Activated T-cell treated with anti-CD3 and anti-CD28 coated beads for 48 hours (primary cell): ENCODE measurements around the gene BTBD7.
"Not testable (repeated sequence)": the region's sequence is repeated elsewhere in the genome, so short reads cannot be mapped to it uniquely, and the experiment has no call there.

Experiments
- DNase-seq: peaks from one replicate; pipeline ENCODE4 v3.0.0-alpha.2; 2020; ENCODE audit warnings: low read depth

Gene BTBD7

GRCh38 chr14:93246534-93246933 lies 86.3 kb downstream of the BTBD7 start:
- DNase-seq = no peak

- no peak for DNase-seq
These were observed 86.9 kb downstream of the BTBD7 start for GRCh38 chr14:93245764-93246420.

GRCh38 chr14:93240678-93241000 lies 92.2 kb downstream of the BTBD7 start:
- no peak for DNase-seq

- DNase-seq = no peak
These were observed 92.8 kb downstream of the BTBD7 start for GRCh38 chr14:93239869-93240677.

GRCh38 chr14:93234798-93235197 lies 98.0 kb downstream of the BTBD7 start:
- no peak for DNase-seq

- DNase-seq = not testable (repeated sequence)
These were observed 99.8 kb downstream of the BTBD7 start for GRCh38 chr14:93233078-93233477.

- DNase-seq = no peak
These were observed 100.7 kb downstream of the BTBD7 start for GRCh38 chr14:93232159-93232558.

GRCh38 chr14:93231129-93231979 lies 101.5 kb downstream of the BTBD7 start:
- DNase-seq = no peak

- no peak for DNase-seq
These were observed 102.3 kb downstream of the BTBD7 start for GRCh38 chr14:93230539-93230938.

GRCh38 chr14:93228550-93228949 lies 104.3 kb downstream of the BTBD7 start:
- DNase-seq = no peak

- no peak for DNase-seq
These were observed 109.3 kb downstream of the BTBD7 start for GRCh38 chr14:93223565-93223964.

- DNase-seq = no peak
These were observed 112.3 kb downstream of the BTBD7 start for GRCh38 chr14:93220509-93220908.

GRCh38 chr14:93219103-93219726 lies 113.6 kb downstream of the BTBD7 start:
- DNase-seq = no peak

GRCh38 chr14:93214598-93214997 lies 118.2 kb downstream of the BTBD7 start:
- DNase-seq = no peak

- no peak for DNase-seq
These were observed 120.4 kb downstream of the BTBD7 start for GRCh38 chr14:93212432-93212831.

GRCh38 chr14:93207468-93208308 lies 125.1 kb downstream of the BTBD7 start:
- no peak for DNase-seq

- DNase-seq = peak; percentile 89
These were observed 125.9 kb downstream of the BTBD7 start, which contains the start of the genes GON7 and UBR7 for GRCh38 chr14:93206793-93207467. Gene GON7 (minus strand): TSS chr14:93207065. CDS start chr14:93207037, 28 bp downstream. Gene UBR7 (plus strand): TSS chr14:93207256. CDS start chr14:93207292, 36 bp downstream.

- no peak for DNase-seq
These were observed 131.6 kb downstream of the BTBD7 start for GRCh38 chr14:93201155-93201704.

GRCh38 chr14:93200553-93200952 lies 132.3 kb downstream of the BTBD7 start:
- DNase-seq = no peak

- no peak for DNase-seq
These were observed 133.8 kb downstream of the BTBD7 start for GRCh38 chr14:93199031-93199430.
